ENCODE data around the gene ZNF343. TPM values are rescaled to one million over a fixed set of nuclear protein-coding genes. Genes with fewer than 3 reads are reported as not detected.

ZNF343 gene
- total RNA-seq, 3 donors from 2014 or later (not counting 1 experiment from before 2014, with no cell fraction given) = 8.1 to 12.3 (median 8.6) TPM

GRCh38 chr20:2458919-2459499 is 49.7 kb downstream of the ZNF343 start:
- no peak overlapping the region for H3K27ac Mint-ChIP-seq
- H3K4me1 Mint-ChIP-seq = no peaks in the 10 kb centered on the region
- H3K4me1 ChIP-seq (ENCODE audit: control insufficient read depth, insufficient read depth, low read length) = no peaks in the 10 kb centered on the region
- H3K27ac ChIP-seq (ENCODE audit: low read length) = no peak overlapping the region
- peaks cover 55% of the 10 kb centered on the region for H3K36me3 ChIP-seq (ENCODE audit: control insufficient read depth, insufficient read depth, low read length)
- H3K36me3 Mint-ChIP-seq = peaks cover 25% of the 10 kb centered on the region
- TF ChIP-seq CTCF (IDR thresholded peaks at IDR 0.05) = no peak
- H3K4me3 Mint-ChIP-seq = no peak overlapping the region
- no peaks in the 10 kb centered on the region for H3K27me3 Mint-ChIP-seq (ENCODE audit: low read depth in 2 of 2)
- no peak overlapping the region for H3K4me3 ChIP-seq (ENCODE audit: low read length)
- DNase-seq = no peak
- intact Hi-C loops (cut with micrococcal nuclease) = no loop called here
- no peak for ATAC-seq
- H3K9me3 Mint-ChIP-seq = no peaks in the 10 kb centered on the region
- no peaks in the 10 kb centered on the region for H3K9me3 ChIP-seq (ENCODE audit: control insufficient read depth, insufficient read depth, low read length)
- H3K27me3 ChIP-seq (ENCODE audit: control insufficient read depth, insufficient read depth, low read length) = no peaks in the 10 kb centered on the region
- 100% methylated on average over 2 of the region's 3 CpGs for WGBS (ENCODE audit: insufficient coverage)

GRCh38 chr20:2455771-2456497 is 52.8 kb downstream of the ZNF343 start:
- WGBS (ENCODE audit: insufficient coverage) = 89% methylated on average over 1 of the region's 2 CpGs
- Mint-ChIP-seq H3K27me3 (ENCODE audit: low read depth in 2 of 2) (no peaks in the 10 kb centered on the region), H3K27ac (peak overlapping the region in 1 of 2 donors; percentile 6), H3K9me3 (no peaks in the 10 kb centered on the region), H3K4me1 (no peaks in the 10 kb centered on the region), H3K36me3 (peaks cover 15% of the 10 kb centered on the region), H3K4me3 (no peak overlapping the region)
- no peaks in the 10 kb centered on the region for H3K9me3 ChIP-seq (ENCODE audit: control insufficient read depth, insufficient read depth, low read length)
- DNase-seq = no peak
- intact Hi-C loops (cut with micrococcal nuclease) = no loop called here
- no peak for TF ChIP-seq CTCF (IDR thresholded peaks at IDR 0.05)
- H3K27me3 ChIP-seq (ENCODE audit: control insufficient read depth, insufficient read depth, low read length) = no peaks in the 10 kb centered on the region
- H3K36me3 ChIP-seq (ENCODE audit: control insufficient read depth, insufficient read depth, low read length) = peaks cover 24% of the 10 kb centered on the region
- no peaks in the 10 kb centered on the region for H3K4me1 ChIP-seq (ENCODE audit: control insufficient read depth, insufficient read depth, low read length)
- no peak for ATAC-seq
- H3K27ac ChIP-seq (ENCODE audit: low read length) = no peak overlapping the region
- no peak overlapping the region for H3K4me3 ChIP-seq (ENCODE audit: low read length)

- Histone ChIP-seq H3K9me3 (ENCODE audit: control insufficient read depth, insufficient read depth, low read length) (no peaks in the 10 kb centered on the region), H3K27ac (ENCODE audit: low read length) (no peak overlapping the region), H3K27me3 (ENCODE audit: control insufficient read depth, insufficient read depth, low read length) (no peaks in the 10 kb centered on the region), H3K4me3 (ENCODE audit: low read length) (no peak overlapping the region), H3K36me3 (ENCODE audit: control insufficient read depth, insufficient read depth, low read length) (peaks cover 3% of the 10 kb centered on the region), H3K4me1 (ENCODE audit: control insufficient read depth, insufficient read depth, low read length) (no peaks in the 10 kb centered on the region)
- Mint-ChIP-seq H3K4me3 (no peak overlapping the region), H3K27me3 (ENCODE audit: low read depth in 2 of 2) (no peaks in the 10 kb centered on the region), H3K4me1 (peaks cover 8 to 15% of the 10 kb centered on the region in 2 donors), H3K27ac (no peak overlapping the region), H3K9me3 (no peaks in the 10 kb centered on the region), H3K36me3 (no peaks in the 10 kb centered on the region)
- intact Hi-C loops (cut with micrococcal nuclease) = no loop called here
- TF ChIP-seq CTCF (IDR thresholded peaks at IDR 0.05) = no peak
- no peak for ATAC-seq
- DNase-seq = no peak
- WGBS (ENCODE audit: insufficient coverage) = 50% methylated on average over 1 of the region's 3 CpGs
These were observed 54.9 kb downstream of the ZNF343 start for GRCh38 chr20:2453792-2454191.

Data from natural killer cell (primary cell).